ENCODE data around the gene METTL21A. TPM values are rescaled to one million over a fixed set of nuclear protein-coding genes. Genes with fewer than 3 reads are reported as not detected.

The METTL21A gene
- total RNA-seq, 1 experiment from 2014 or later, result 62.9 TPM

DNA sequence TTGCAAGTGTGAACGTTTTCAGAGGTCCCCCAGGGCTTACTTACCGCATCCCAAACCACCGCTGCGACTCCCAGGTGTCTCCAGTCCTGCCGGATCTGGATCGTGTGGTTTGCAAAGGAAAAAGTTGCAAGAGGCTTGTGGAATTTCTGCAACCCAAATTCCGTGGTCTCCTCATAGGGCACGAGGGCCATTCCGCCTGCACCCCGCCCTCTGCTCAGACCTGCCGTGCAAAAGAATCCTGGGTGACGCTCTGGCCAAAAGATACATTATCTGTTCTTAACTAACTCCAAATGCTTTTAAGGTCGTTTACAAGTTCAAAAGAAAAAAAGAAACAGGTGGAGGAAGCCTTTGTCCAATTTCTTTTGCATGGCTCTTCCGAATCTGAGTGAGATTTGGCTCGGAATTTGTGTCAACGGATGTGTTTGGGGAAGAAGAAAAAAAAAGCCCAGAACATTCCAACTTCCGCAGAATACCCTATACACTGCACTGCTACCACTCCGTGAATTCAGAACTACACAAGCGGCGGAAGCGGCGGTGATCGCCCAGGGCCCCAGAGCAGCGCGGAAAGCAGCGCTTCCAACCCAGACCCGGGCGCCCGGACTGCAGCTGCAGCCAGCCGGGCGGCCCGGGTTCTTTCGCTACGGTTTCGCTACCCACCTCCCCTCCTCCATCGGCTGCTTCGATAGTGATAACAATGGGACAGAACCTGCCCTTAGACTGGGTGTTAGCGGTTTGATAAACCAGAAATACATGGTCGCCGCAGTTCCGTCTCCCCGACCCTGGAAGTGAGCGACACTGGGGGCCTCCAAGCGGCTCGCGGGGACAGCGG lies 795 bp downstream of the METTL21A start:
- DNase-seq (ENCODE audit: low spot score), result peak; percentile 50

DNA sequence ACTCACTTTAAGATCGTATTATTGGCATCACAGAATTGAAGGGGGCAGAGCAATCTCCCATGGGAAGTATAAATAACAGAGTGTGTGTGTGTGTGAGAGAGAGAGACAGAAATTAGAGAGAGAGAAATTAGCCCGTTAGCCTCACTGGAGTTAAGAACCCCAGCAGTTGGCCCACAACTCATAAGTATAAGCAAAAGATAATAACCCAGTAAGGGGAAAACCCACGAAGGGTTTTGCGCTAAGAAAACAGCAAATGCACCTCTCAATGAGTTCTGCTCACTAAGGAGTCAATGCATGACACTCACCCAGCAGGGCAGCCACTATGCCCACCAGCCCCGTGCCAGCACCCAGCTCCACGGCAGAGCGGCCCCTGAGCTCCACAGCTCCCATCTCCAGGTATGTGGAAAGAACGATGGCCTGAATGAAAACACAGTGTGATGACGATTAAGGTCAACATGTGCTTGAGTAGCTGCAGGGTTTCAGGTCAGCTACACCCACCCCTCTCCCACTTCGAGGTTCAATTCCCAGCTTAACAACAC lies 3.6 kb downstream of the METTL21A start:
- DNase-seq (ENCODE audit: low spot score), result no peak

DNA sequence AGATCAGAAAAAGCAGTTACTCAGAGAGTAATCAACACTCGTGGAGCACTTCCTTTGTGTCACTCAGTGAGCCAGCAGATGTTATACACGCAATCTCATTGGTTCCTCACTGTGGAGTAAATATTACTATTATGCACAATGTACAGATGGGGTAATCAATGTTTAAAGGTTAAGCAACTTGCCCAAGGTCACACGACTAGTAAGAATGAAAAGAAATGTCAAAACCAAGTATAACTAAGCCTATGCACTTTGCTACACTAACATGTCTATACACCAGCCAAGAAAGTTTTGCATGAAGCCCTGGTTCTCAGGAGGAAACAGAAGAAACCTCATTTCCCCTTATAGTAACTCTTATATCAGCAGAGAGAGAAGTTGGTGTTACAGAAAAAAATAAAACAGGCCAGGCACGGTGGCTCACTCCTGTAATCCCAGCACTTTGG lies 5.4 kb downstream of the METTL21A start:
- no peak for DNase-seq (ENCODE audit: low spot score)

DNA sequence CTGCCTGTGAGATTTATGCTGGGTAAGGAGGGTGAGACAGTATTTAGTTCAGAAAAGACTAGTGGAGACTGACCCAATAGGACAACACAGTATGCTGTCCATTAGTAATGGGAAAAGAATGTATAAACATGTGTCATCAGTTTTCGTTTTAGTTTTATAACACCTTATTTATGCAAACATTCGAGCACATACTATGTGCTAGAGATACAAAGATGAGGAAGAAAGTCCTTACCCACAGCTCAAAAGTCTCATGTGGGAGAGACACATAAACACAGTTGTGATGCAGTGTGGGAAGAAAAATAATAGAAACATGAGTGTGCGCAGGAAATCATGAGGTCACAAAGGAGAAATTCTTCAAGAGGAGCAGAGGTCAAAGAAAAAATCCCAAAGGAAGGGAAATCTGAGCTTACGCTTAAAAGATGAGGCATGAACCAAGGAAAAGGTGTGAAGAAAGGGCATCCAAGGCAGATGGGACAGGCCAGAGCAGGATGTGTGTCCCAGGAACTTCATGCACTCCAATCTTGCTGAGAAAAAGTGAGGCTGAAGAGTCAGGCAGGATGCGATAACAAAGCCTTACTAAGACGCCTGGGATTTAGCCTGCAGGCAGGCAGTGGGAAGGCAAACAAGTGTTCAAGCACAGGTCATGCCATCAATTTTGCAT lies 8.1 kb downstream of the METTL21A start:
- peak; percentile 89 for DNase-seq (ENCODE audit: low spot score)

DNA sequence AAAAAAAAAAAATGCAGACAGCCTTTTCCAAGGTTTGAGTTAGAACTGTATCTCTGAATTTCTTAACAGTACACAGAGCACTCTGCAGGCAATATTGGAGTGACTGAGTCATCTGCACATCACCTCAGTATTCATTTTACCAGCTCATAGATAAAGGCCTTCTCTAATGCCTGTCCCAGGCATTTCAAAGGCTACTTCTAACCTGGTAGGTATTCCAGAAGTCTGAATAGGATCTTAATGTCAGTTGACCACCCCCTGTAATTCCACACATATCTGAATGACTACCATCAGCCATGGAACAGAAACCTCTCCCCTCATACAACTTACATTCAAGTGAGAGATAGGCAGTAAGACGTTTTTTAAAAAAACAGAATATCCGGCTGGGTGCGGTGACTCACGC lies 9.0 kb downstream of the METTL21A start:
- DNase-seq (ENCODE audit: low spot score), result peak; percentile 34

DNA sequence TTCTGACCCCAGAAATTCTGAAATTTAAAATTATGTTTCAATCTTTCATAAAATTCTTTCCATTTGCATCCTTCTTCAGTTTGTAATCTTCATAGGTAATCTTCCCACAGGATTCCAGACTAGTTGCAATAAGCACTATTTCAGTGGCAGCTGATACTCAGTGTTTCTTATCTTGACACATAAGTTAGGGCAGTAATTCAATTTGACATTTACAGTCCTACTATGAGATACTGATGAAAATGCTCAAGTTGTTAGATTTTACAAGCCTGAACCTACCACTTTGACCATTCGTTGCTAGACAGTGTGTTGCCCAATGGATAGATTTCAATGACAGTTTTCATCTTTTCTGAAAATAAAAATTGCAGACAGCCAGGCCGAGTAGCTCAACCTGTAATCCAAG lies 10.4 kb downstream of the METTL21A start:
- no peak for DNase-seq (ENCODE audit: low spot score)

DNA sequence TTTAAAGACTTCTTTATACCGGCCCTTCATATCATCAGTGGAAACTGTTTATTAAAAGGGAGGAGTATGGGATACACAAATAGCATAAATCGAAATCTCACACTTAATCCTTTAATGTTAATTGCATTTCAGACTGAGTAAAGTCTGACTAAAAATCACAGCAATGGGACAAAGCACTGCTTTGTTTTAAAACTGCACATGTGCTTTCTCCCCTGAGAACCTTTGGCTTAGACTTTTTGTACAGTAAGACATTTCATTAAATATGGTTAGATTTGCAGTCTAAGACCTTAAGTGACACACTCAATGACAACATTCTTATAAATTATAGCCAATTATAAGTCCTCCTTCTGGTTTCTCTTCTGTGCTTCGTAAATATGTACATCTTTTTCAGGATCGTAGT lies 12.5 kb downstream of the METTL21A start:
- DNase-seq (ENCODE audit: low spot score), result no peak

DNA sequence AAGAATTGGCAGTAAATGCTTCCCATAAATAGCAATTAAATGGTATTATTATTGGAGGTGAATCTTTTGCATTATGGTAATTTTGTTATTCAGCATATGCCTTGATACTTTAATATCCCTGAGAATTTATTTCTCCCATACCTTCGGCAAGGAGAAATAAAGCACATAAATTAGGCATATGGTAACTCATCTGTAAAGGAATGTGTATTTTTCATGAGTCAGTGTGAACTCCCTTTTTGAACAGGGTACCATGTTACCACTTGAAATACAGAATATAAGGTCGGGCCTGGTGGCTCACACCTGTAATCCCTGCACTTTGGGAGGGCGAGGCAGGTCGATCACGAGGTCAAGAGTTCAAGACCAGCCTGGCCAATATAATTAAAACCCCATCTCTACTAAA lies 18.4 kb downstream of the METTL21A start:
- no peak for DNase-seq (ENCODE audit: low spot score)

DNA sequence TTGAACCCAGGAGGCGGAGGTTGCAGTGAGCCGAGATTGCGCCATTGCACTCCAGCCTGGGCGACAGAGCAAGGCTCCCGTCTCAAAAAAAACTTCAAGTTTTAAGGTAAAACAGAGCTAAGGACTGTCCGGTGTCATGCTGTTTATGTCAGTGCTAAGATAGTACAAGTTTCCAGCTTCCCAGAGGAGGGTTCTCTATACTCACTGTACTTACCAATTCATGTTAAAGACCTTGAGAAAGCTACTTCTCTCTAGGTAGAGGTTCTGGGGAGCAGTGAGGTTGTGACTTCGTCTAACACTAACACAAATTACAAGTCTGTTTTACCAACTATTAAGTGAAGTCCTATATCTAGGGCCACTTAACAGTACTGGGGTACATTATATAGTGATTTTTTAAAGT lies 18.8 kb downstream of the METTL21A start:
- no peak for DNase-seq (ENCODE audit: low spot score)

DNA sequence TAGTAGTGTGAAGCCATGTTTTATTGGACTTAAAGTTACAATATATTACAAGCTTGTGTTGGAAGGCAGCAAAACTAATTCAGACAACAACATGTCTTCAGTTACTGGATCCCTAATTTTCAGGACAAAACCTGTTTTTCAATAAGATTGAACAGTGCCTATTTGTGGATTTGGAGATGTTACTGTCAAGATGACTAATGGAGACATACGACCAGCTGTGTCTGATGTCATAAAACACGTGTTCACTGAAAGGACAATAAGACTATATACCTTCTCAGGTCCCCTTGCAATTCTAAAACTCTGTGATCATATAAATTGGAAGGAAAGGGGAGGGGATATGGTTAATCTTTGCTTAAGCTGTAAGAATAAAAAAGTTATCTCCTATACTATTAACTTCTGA lies 21.7 kb downstream of the METTL21A start:
- DNase-seq (ENCODE audit: low spot score), result no peak

DNA sequence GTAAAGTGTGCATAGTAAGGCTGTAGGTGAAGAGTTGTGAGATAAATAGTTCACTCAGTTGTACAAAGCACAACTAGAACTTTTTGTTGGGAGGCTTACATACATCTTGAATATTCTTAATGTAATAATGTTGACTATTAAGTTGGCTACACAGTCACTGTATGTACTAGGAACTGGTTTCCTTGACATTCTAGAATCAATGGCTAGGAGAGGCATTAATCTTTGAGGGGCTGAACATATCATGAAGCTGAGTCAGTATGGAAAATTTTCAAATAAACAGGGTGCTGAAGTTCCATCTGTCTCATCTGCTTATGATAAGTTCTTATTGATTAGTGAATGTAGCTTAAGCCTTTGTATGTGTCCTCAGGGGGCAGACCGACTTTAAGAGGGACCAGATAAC lies 23.4 kb downstream of the METTL21A start:
- no peak for DNase-seq (ENCODE audit: low spot score)

DNA sequence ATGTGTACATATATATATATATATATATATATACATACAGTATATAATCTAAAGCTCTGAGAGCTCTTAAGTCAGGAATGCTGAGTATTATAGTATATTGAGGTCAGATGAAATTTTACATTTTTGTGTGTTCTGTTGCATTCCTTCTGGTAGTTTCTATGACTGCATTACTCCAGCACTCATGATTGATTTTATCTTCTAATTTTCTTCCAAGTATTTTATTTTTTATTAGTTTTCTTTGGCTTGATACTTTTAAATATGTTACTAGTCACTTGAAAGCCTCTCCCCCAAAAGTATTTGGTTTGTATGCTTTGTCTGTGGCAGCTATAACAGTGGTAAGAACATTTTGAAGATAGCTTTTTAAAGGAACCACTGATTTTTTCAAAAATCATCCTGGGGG lies 25.0 kb downstream of the METTL21A start:
- no peak for DNase-seq (ENCODE audit: low spot score)

DNA sequence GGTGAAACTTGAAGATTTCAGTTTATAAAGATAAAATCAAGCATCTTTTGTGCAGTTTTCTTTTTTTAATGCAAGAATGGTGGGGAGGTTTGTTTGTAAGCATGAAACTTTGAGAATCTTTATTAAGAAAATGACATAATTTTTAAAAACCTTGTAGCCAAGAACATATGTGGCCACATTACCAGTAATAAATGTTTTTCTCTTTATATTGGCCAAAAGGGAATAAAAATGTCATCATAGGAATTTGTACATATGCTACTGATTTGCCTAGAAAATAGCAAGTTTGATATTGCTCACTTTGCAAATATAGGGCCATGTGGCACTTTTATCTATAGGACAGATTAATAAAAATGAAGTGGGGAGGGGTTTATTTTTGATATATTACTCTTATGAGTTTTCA lies 25.6 kb downstream of the METTL21A start:
- no peak for DNase-seq (ENCODE audit: low spot score)

DNA sequence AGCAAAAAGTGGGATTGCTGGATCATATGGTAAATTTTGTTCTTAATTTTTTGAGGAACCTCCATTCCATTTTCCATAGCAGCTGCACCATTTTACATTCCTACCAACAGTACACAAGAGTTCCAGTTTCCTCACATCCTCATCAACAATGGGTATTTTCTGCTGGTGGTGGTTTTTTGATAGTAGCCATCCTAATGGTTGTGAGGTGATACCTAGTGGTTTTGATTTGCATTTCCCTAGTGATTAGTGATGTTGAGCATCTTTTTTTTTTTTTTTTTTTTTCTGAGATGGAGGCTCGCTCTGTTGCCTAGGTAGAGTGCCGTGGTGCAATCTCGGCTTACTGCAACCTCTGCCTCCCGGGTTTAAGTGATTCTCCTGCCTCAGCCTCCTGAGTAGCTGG lies 30.5 kb downstream of the METTL21A start:
- no peak for DNase-seq (ENCODE audit: low spot score)

DNA sequence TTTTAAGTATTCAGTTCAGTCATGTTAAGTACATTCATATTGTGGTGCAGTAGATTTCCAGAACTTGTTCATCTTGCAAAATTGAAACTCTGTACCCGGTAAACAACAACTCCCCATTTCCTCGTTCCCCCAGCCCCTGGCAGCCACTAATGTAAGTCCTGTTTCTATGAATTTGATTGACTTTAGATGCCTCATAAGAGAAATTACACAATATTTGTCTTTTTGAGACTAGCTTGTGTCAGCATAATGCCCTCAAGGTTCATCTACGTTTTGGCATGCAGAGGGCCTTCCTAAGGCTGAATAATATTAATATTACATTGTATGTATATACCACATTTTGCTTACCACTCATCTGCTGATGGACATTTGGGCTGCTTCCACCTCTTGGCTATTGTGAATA lies 30.9 kb downstream of the METTL21A start:
- no peak for DNase-seq (ENCODE audit: low spot score)

DNA sequence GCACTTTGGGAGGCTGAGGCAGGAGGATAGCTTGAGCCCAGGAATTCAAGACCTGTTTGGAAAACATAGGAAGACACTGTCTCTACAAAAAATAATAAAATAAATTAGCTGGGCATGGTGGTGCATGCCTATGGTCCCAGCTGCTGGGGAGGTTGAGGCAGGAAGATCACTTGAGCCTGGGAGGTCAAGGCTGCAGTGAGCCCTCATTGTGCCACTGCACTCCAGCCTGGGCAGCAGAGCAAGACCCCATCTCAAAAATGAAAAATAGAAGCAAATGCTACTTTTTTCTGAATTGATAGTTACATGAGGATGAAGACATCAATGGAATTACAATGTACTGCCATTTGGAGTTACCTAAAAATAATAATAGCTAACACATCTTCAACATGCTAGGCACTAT lies 31.9 kb downstream of the METTL21A start:
- DNase-seq (ENCODE audit: low spot score), result no peak

DNA sequence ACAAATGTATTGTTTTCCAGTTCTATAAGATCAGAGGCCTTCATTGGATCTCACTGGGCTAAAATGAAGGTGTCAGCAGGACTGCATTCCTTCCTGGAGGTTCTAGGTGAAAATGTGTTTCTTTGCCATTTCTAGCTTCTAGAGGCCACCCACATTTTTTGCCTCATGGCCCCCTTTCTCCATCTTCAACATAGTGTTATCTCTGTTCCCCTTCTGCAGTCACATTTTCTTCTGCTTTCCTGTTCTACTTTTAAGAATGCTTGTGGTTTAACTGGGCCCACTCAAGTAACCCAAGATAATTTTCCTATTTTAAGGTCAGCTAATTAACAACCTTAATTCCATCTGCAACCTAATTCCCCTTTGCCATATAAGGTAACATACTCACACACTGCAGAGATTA lies 36.1 kb downstream of the METTL21A start:
- no peak for DNase-seq (ENCODE audit: low spot score)

DNA sequence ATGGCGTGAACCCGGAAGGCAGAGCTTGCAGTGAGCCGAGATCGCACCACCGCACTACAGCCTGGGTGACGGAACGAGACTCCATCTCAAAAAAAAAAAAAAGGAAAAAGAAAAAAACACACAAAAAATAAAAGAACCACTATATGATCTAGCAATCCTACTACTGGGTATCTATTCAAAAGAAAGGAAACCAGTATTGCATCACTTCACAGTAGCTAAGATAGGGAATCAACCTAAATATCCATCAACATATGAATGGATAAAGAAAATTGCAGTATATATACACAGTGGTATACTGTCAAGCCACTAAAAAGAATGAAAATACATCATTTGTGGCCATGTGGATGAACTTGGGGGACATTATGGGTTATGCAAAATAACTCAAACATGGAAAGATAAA lies 37.9 kb downstream of the METTL21A start:
- DNase-seq (ENCODE audit: low spot score), result no peak

DNA sequence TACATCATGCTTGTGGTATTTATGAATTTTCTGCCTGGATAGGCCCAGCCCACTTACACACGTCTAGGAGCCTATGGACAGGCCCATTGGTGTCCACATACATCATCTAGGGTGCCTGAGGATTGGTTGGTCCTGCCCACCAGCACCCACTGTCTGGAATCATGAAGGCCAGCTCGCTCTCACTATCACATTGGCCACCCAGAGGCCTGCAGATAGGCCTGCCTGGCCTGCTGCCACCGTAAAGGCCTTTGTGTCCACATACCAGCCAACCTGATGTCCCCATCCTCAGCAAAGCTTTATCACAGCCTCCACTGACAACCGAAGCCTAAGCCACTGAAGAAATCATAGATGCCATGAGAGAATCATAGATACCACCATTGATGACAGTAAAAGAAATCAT lies 40.2 kb downstream of the METTL21A start:
- no peak for DNase-seq (ENCODE audit: low spot score)

DNA sequence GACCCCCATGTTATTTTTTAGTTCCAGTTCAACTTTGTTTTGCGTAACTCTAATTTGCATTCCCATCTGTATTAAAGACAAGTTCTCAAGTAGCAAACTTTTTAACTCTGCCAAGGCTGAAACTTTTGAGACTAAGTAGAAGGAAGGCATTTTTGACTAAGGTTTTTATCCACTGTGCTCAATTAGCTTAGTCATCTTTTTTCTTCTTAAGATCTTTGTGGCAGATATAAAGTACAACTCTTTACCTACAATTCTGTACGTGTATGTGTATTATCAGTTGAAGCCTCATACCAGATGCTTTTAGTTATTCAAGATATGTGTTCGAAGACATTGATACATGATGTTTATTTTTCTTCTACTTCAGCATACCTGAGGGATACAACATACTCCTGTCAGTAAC lies 53.8 kb downstream of the METTL21A start:
- DNase-seq (ENCODE audit: low spot score), result no peak

DNA sequence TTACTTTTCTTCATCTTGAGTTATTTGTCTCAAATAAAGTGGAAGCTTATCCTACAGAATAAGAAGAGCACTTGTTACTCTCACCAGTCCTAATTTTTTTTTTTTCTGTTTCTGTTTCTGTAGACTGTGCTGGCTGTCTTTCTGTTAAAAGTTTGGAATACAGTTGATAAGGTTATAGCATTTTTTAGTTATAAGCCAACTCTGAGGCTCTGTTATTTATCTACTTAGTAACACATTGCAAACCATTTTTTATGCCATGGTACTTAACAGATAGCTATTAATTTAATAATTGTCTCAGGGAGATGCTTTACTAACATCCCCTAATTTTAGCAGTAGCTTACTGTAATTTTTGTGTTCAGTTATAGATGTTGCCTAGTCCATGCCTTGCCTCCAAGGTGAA lies 57.5 kb downstream of the METTL21A start:
- DNase-seq (ENCODE audit: low spot score), result no peak

DNA sequence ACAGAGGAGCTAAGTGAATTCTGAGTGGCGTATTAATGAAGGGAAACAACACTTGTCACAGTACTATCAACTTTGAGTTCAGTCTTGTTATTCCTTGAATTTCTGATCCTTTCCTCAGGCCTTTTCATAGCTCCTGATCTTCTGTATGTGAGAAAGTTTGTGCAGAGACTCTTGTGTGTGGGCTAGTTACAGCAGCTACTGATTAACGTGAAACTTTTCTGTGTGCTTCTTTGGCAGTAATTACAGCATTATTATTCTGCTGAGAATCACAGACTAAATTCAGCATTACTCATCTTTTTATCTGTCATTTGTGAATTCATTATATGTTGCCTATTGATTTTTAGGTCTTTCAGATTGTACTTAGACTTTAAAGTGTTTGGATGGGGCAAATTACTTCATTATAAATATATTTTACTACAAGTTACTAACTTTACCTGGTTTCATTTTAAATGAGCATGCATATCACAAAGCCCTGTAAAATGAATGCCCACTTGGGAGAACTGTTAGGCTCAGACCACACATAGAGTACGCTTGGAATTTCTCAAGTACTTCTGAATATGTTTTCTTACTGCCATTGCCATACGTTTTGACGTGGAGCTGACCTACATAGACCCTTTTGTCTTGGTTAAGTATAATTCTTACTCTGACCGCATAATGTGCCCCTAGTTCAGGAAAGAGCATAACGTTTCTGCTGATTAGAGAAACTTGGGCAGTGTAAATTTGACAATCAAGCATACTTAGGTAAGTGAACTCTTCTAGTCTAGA lies 59.3 kb downstream of the METTL21A start:
- DNase-seq (ENCODE audit: low spot score), result no peak

Data from A172 (cell line).